Measurements from ENCODE around the gene TRPM3.

Gene TRPM3

GRCh38 chr9:70569070-70569772 lies 552.2 kb downstream of the TRPM3 start:
- no peak for TF ChIP-seq CTCF (IDR thresholded peaks at IDR 0.05; ENCODE audit: low read depth, low read length, missing control alignments)
- no peak overlapping the region for H3K4me3 ChIP-seq (replicated peaks; ENCODE audit: low read depth, low read length)
- no peak for DNase-seq (ENCODE audit: extremely low read depth, low read depth)

- no peak for DNase-seq (ENCODE audit: extremely low read depth, low read depth)
- H3K4me3 ChIP-seq (replicated peaks; ENCODE audit: low read depth, low read length), result no peak overlapping the region
- TF ChIP-seq CTCF (IDR thresholded peaks at IDR 0.05; ENCODE audit: low read depth, low read length, missing control alignments), result no peak
These were observed 553.9 kb downstream of the TRPM3 start for GRCh38 chr9:70567511-70567910.

- TF ChIP-seq CTCF (IDR thresholded peaks at IDR 0.05; ENCODE audit: low read depth, low read length, missing control alignments), result no peak
- DNase-seq (ENCODE audit: extremely low read depth, low read depth), result no peak
- no peak overlapping the region for H3K4me3 ChIP-seq (replicated peaks; ENCODE audit: low read depth, low read length)
These were observed 554.7 kb downstream of the TRPM3 start for GRCh38 chr9:70566751-70567150.

- no peak overlapping the region for H3K4me3 ChIP-seq (replicated peaks; ENCODE audit: low read depth, low read length)
- no peak for DNase-seq (ENCODE audit: extremely low read depth, low read depth)
- TF ChIP-seq CTCF (IDR thresholded peaks at IDR 0.05; ENCODE audit: low read depth, low read length, missing control alignments), result no peak
These were observed 555.4 kb downstream of the TRPM3 start for GRCh38 chr9:70566066-70566465.

- no peak for TF ChIP-seq CTCF (IDR thresholded peaks at IDR 0.05; ENCODE audit: low read depth, low read length, missing control alignments)
- no peak for DNase-seq (ENCODE audit: extremely low read depth, low read depth)
- no peak overlapping the region for H3K4me3 ChIP-seq (replicated peaks; ENCODE audit: low read depth, low read length)
These were observed 556.7 kb downstream of the TRPM3 start for GRCh38 chr9:70564468-70565335.

- no peak for DNase-seq (ENCODE audit: extremely low read depth, low read depth)
- no peak for TF ChIP-seq CTCF (IDR thresholded peaks at IDR 0.05; ENCODE audit: low read depth, low read length, missing control alignments)
- H3K4me3 ChIP-seq (replicated peaks; ENCODE audit: low read depth, low read length), result no peak overlapping the region
These were observed 557.8 kb downstream of the TRPM3 start for GRCh38 chr9:70563431-70564204.
